ENCODE data around the gene CAMK2N2.

CAMK2N2 gene

GRCh38 chr3:184259396-184259877 lies 1.9 kb downstream of the CAMK2N2 start:
- H3K4me1 ChIP-seq (ENCODE audit: insufficient read depth, low read length) = no peaks in the 10 kb centered on the region
- H3K9me3 ChIP-seq (ENCODE audit: control insufficient read depth, insufficient read depth, low read length) = no peaks in the 10 kb centered on the region
- no peak overlapping the region for H3K9ac ChIP-seq (ENCODE audit: low read depth, low read length)
- no peaks in the 10 kb centered on the region for H3K36me3 ChIP-seq (ENCODE audit: insufficient read depth, low read length)

GRCh38 chr3:184258926-184259325 lies 2.4 kb downstream of the CAMK2N2 start:
- no peaks in the 10 kb centered on the region for H3K36me3 ChIP-seq (ENCODE audit: insufficient read depth, low read length)
- no peaks in the 10 kb centered on the region for H3K9me3 ChIP-seq (ENCODE audit: control insufficient read depth, insufficient read depth, low read length)
- no peak overlapping the region for H3K9ac ChIP-seq (ENCODE audit: low read depth, low read length)
- H3K4me1 ChIP-seq (ENCODE audit: insufficient read depth, low read length) = no peaks in the 10 kb centered on the region

GRCh38 chr3:184257083-184257915 lies 4.1 kb downstream of the CAMK2N2 start:
- Histone ChIP-seq H3K36me3 (ENCODE audit: insufficient read depth, low read length) (no peaks in the 10 kb centered on the region), H3K9ac (ENCODE audit: low read depth, low read length) (no peak overlapping the region), H3K9me3 (ENCODE audit: control insufficient read depth, insufficient read depth, low read length) (no peaks in the 10 kb centered on the region), H3K4me1 (ENCODE audit: insufficient read depth, low read length) (no peaks in the 10 kb centered on the region)

GRCh38 chr3:184255291-184256039 lies 5.9 kb downstream of the CAMK2N2 start:
- H3K36me3 ChIP-seq (ENCODE audit: insufficient read depth, low read length) = no peaks in the 10 kb centered on the region
- H3K9ac ChIP-seq (ENCODE audit: low read depth, low read length) = no peak overlapping the region
- no peaks in the 10 kb centered on the region for H3K9me3 ChIP-seq (ENCODE audit: control insufficient read depth, insufficient read depth, low read length)
- no peaks in the 10 kb centered on the region for H3K4me1 ChIP-seq (ENCODE audit: insufficient read depth, low read length)

- Histone ChIP-seq H3K9me3 (ENCODE audit: control insufficient read depth, insufficient read depth, low read length) (no peaks in the 10 kb centered on the region), H3K4me1 (ENCODE audit: insufficient read depth, low read length) (no peaks in the 10 kb centered on the region), H3K9ac (ENCODE audit: low read depth, low read length) (peak overlapping the region; percentile 80), H3K36me3 (ENCODE audit: insufficient read depth, low read length) (no peaks in the 10 kb centered on the region)
These were observed 11.1 kb downstream of the CAMK2N2 start for GRCh38 chr3:184250167-184250828.

- Histone ChIP-seq H3K36me3 (ENCODE audit: insufficient read depth, low read length) (no peaks in the 10 kb centered on the region), H3K4me1 (ENCODE audit: insufficient read depth, low read length) (no peaks in the 10 kb centered on the region), H3K9ac (ENCODE audit: low read depth, low read length) (peak within 1 kb of the TSS; percentile 80), H3K9me3 (ENCODE audit: control insufficient read depth, insufficient read depth, low read length) (no peaks in the 10 kb centered on the region)
These were observed 11.8 kb downstream of the CAMK2N2 start, which contains the start of gene EEF1AKMT4 for GRCh38 chr3:184249412-184250166. TSS of gene EEF1AKMT4 (plus strand) at chr3:184249672. CDS start at chr3:184249695, 23 bp downstream.

- H3K36me3 ChIP-seq (ENCODE audit: insufficient read depth, low read length) = no peaks in the 10 kb centered on the region
These were observed 12.6 kb downstream of the CAMK2N2 start, which contains the start of gene ALG3 for GRCh38 chr3:184248454-184249411. TSS of gene ALG3 (minus strand) at chr3:184248962. CDS start at chr3:184248940, 22 bp downstream.

GRCh38 chr3:184242297-184242685 lies 19.1 kb downstream of the CAMK2N2 start:
- Histone ChIP-seq H3K4me1 (ENCODE audit: insufficient read depth, low read length) (no peaks in the 10 kb centered on the region), H3K36me3 (ENCODE audit: insufficient read depth, low read length) (no peaks in the 10 kb centered on the region; the same call in 1 of the 2 replicates), H3K9me3 (ENCODE audit: control insufficient read depth, insufficient read depth, low read length) (no peaks in the 10 kb centered on the region), H3K9ac (ENCODE audit: low read depth, low read length) (no peak overlapping the region)

More at GRCh38 chr3:184248454-184249411, 12.6 kb downstream of the CAMK2N2 start, which contains the start of gene ALG3:
- H3K9me3 ChIP-seq (ENCODE audit: control insufficient read depth, insufficient read depth, low read length) = no peaks in the 10 kb centered on the region
- H3K9ac ChIP-seq (ENCODE audit: low read depth, low read length) = peak within 1 kb of the TSS; percentile 80
- no peaks in the 10 kb centered on the region for H3K4me1 ChIP-seq (ENCODE audit: insufficient read depth, low read length)

- Histone ChIP-seq H3K9ac (ENCODE audit: low read depth, low read length) (peak overlapping the region; percentile 7; the same call in 1 of the 2 replicates), H3K9me3 (ENCODE audit: control insufficient read depth, insufficient read depth, low read length) (no peaks in the 10 kb centered on the region), H3K36me3 (ENCODE audit: insufficient read depth, low read length) (no peaks in the 10 kb centered on the region; the same call in 1 of the 2 replicates), H3K4me1 (ENCODE audit: insufficient read depth, low read length) (no peaks in the 10 kb centered on the region)
These were observed 19.7 kb downstream of the CAMK2N2 start for GRCh38 chr3:184241447-184242296.

- Histone ChIP-seq H3K36me3 (ENCODE audit: insufficient read depth, low read length) (no peaks in the 10 kb centered on the region; the same call in 1 of the 2 replicates), H3K4me1 (ENCODE audit: insufficient read depth, low read length) (no peaks in the 10 kb centered on the region), H3K9ac (ENCODE audit: low read depth, low read length) (peak overlapping the region; percentile 7; the same call in 1 of the 2 replicates), H3K9me3 (ENCODE audit: control insufficient read depth, insufficient read depth, low read length) (no peaks in the 10 kb centered on the region)
These were observed 20.3 kb downstream of the CAMK2N2 start for GRCh38 chr3:184241141-184241446.

GRCh38 chr3:184240384-184241140 lies 20.8 kb downstream of the CAMK2N2 start:
- Histone ChIP-seq H3K4me1 (ENCODE audit: insufficient read depth, low read length) (no peaks in the 10 kb centered on the region), H3K9me3 (ENCODE audit: control insufficient read depth, insufficient read depth, low read length) (no peaks in the 10 kb centered on the region), H3K9ac (ENCODE audit: low read depth, low read length) (no peak overlapping the region), H3K36me3 (ENCODE audit: insufficient read depth, low read length) (no peaks in the 10 kb centered on the region; the same call in 1 of the 2 replicates)

- Histone ChIP-seq H3K9ac (ENCODE audit: low read depth, low read length) (no peak overlapping the region), H3K4me1 (ENCODE audit: insufficient read depth, low read length) (no peaks in the 10 kb centered on the region)
These were observed 21.6 kb downstream of the CAMK2N2 start for GRCh38 chr3:184239708-184240107.

More at GRCh38 chr3:184239708-184240107, 21.6 kb downstream of the CAMK2N2 start:
- Histone ChIP-seq H3K36me3 (ENCODE audit: insufficient read depth, low read length) (no peaks in the 10 kb centered on the region; the same call in 1 of the 2 replicates), H3K9me3 (ENCODE audit: control insufficient read depth, insufficient read depth, low read length) (no peaks in the 10 kb centered on the region)
